ENCODE measurements around the gene SLC41A3.
"Not testable (repeated sequence)": the region's sequence is repeated elsewhere in the genome, so short reads cannot be mapped to it uniquely, and the experiment has no call there.

SLC41A3 gene

DNA sequence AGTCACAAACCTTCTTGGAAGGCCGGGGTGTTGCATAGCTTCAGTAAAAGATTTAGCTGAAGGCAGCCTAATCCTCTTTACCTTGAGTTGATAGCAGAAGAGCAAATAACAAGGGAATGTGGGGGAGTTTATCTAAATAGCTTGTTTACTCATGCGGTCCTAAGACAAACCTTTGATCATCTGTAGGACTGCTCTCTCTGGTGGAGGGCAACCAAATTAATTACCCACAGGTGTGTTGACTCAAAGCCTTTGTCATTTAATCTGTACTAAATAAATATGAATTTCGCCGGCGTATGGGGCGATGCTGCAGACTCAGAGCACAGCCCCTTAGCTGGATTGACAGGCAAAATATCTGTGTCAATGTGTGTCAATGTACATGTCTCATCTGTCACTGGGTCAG, 17.2 kb downstream of the SLC41A3 start:
- H3K36me3 Mint-ChIP-seq (ENCODE audit: low read depth); H3K4me3 Mint-ChIP-seq; H3K27me3 Mint-ChIP-seq; intact Hi-C loops (cut with micrococcal nuclease); H3K27ac Mint-ChIP-seq; H3K9me3 Mint-ChIP-seq: not testable (repeated sequence)
- H3K4me1 Mint-ChIP-seq (ENCODE audit: low read depth), result peaks cover 13% of the 10 kb centered on the region

DNA sequence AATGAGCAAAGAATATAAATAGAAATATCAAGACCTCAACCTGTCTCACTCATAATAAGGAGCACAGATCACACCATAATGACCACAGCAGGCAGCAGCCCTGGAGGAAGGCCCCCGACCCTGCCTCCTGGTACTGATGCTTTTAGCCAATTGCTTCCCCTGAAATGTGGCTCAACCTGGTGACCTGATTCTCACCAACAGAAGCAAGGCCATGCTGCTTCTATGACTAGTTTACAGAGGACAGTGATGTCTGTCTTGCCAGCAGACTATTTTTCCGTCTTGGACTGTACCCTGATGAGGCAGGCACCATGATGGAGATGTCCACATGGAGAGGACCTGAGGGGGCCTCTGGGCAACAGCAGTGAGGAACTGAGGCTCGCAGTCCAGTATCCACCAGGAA, 18.0 kb downstream of the SLC41A3 start:
- intact Hi-C loops (cut with micrococcal nuclease), result no loop called here
- H3K36me3 Mint-ChIP-seq (ENCODE audit: low read depth), result peaks cover 7% of the 10 kb centered on the region
- H3K27ac Mint-ChIP-seq, result no peak overlapping the region
- no peaks in the 10 kb centered on the region for H3K9me3 Mint-ChIP-seq
- no peak overlapping the region for H3K4me3 Mint-ChIP-seq
- H3K27me3 Mint-ChIP-seq, result no peaks in the 10 kb centered on the region
- H3K4me1 Mint-ChIP-seq (ENCODE audit: low read depth), result peaks cover 13% of the 10 kb centered on the region

DNA sequence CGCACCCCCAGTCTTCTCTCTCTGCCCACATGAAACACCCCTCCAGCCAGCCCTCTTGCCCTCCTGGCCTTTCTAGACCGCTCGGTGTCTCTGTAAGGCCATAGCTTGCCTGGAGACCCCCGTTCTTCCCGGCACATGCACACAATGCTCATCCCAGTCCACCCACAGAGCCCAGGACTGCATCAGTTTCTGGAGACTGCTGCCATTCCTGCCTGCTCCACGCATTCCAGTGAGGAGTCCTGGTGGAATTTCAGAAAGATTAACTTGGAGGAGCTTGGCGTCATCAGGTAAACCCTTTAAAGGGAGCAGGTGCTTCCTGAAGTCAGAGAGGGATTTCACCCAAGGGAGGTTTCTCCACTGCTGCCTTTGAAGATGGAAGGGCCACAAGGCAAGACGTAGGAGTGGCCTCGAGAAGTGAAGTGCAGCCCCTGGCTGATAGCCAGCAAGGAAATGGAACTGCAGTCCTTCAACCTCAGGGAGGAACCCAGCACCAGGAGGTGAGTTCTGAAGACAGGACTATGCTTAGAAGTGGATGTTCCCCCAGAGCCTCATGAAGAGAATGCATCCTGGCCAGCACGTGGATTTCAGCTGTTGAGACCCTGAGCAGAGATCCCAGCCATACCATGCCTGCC, 19.2 kb downstream of the SLC41A3 start:
- no peak overlapping the region for H3K27ac Mint-ChIP-seq
- intact Hi-C loops (cut with micrococcal nuclease), result no loop called here

DNA sequence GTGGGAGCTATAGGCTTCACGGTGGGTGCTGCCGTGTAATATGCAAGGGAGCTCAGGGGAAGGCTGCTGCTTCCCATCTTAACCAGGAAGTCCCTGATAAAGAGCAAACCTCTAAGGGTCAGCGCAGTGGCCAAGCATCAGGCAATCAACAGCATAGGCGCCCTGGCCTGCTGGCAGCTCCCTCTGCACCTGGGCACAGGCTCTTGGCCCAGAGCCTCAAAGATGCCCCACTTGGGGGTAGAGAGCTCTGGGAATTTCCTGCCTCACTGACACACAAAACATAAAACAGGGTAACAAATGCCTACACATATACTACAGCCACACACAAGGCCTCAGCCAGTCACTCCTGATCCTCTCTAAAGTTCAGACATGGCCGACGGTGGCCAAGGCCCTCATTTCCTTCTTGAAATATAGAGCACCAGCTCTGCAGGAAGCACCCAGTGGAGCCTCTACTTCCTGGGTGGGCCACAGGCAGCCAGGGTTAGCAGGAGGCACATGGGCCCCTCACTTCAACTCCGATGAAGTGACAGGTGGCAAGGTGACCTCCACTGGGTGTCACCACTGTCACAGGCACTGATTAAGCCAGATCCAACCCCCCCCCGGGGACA, 20.5 kb downstream of the SLC41A3 start:
- intact Hi-C loops (cut with micrococcal nuclease), result no loop called here
- H3K9me3 Mint-ChIP-seq, result no peaks in the 10 kb centered on the region
- H3K27me3 Mint-ChIP-seq, result no peaks in the 10 kb centered on the region
- H3K4me1 Mint-ChIP-seq (ENCODE audit: low read depth), result peaks cover 13% of the 10 kb centered on the region
- H3K4me3 Mint-ChIP-seq, result no peak overlapping the region
- no peak overlapping the region for H3K27ac Mint-ChIP-seq
- H3K36me3 Mint-ChIP-seq (ENCODE audit: low read depth), result peaks cover 7% of the 10 kb centered on the region

More for the DNA sequence above, 19.2 kb downstream of the SLC41A3 start:
- Mint-ChIP-seq H3K27me3 (no peaks in the 10 kb centered on the region), H3K4me3 (no peak overlapping the region), H3K9me3 (no peaks in the 10 kb centered on the region), H3K4me1 (ENCODE audit: low read depth) (peaks cover 13% of the 10 kb centered on the region), H3K36me3 (ENCODE audit: low read depth) (peaks cover 7% of the 10 kb centered on the region)

DNA sequence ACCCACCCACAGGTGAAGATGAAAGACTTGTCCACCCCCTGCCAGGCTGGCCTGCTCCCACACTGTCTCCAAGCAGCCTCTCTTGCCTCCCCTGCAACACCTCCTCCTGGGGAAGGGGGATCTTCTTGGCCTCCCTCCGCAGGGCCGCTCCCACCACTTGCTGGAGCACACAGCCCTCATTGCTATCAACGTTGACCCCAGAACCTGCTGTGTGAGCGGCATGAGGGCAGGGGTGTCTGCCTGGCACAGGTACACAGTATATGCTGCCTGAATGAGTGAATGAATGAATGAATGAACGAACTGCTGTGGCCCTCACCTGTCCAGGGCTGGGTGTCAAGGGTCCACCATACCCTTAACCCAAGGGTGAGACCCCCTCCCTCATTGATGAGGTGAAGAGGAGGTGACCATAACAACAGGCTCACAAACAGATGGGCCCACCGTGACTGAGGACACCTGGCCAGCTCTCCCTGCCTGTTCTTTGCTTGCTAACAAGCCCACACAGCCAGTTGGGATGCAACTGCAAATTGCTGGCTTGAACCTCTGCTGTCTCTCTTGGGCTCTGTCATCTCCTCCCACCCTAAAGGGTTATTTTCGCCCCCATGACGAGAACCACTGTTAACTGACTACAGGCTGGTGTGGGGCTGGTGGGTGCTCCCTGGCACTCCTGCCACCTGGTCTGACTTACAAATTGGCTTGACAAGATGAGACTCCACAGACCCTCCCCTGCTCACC, 22.5 kb downstream of the SLC41A3 start:
- H3K27ac Mint-ChIP-seq, result no peak overlapping the region
- H3K36me3 Mint-ChIP-seq (ENCODE audit: low read depth), result no peaks in the 10 kb centered on the region
- intact Hi-C loops (cut with micrococcal nuclease), result no loop called here

DNA sequence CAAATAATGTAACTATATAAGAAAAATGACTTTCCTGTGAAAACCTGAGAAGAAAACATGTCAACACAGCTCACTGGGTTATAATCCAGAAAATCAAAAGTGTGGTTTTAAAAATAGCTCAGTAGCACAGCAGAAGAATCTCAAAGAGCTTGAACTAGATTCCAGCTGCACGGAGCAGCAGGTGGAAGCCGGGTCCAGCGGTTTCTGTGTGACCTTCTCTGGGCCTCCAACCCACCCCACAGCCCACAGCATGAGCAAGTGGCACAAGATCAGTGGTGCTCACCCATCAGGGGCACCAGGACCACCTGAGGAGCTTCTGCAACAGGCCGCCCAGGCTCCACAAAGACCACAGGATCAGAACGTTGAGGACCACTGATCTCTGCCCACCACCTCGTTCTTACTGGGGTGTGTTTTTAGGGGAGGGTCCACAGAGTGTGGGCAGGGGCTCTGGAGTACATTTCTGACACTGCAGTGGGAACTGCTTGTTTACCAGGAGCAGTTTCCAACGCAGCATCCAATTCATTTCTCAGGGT, 23.2 kb downstream of the SLC41A3 start:
- no peaks in the 10 kb centered on the region for H3K27me3 Mint-ChIP-seq
- intact Hi-C loops (cut with micrococcal nuclease), result no loop called here
- H3K4me3 Mint-ChIP-seq, result no peak overlapping the region
- no peak overlapping the region for H3K27ac Mint-ChIP-seq
- H3K36me3 Mint-ChIP-seq (ENCODE audit: low read depth), result no peaks in the 10 kb centered on the region
- H3K4me1 Mint-ChIP-seq (ENCODE audit: low read depth), result peaks cover 19% of the 10 kb centered on the region
- H3K9me3 Mint-ChIP-seq, result no peaks in the 10 kb centered on the region

More for the DNA sequence above, 22.5 kb downstream of the SLC41A3 start:
- Mint-ChIP-seq H3K27me3 (no peaks in the 10 kb centered on the region), H3K4me3 (no peak overlapping the region), H3K4me1 (ENCODE audit: low read depth) (peaks cover 19% of the 10 kb centered on the region), H3K9me3 (no peaks in the 10 kb centered on the region)

DNA sequence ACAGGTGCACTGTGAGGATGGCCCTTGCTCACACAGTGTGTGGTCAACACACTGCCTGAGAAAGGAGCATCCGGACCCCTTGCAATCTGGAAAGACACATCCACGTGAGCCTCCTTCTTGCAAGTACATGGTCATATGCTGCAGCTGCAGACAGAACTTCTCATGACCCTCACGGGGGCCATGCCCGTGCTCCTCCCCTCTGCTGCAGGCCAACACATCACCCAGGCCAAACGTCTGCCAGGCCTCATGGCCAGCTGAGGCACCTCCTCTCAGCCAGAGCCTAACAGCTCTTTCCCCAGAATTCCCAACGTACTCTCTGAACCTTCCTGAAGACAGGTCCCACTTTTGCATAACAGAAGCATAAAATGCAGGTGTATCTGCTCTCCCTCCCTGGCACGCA, 25.3 kb downstream of the SLC41A3 start:
- intact Hi-C loops (cut with micrococcal nuclease), result no loop called here
- Mint-ChIP-seq H3K9me3 (no peaks in the 10 kb centered on the region), H3K27me3 (peaks cover under 1% of the 10 kb centered on the region), H3K4me1 (ENCODE audit: low read depth) (peaks cover 8% of the 10 kb centered on the region), H3K4me3 (no peak overlapping the region), H3K27ac (no peak overlapping the region), H3K36me3 (ENCODE audit: low read depth) (no peaks in the 10 kb centered on the region)

DNA sequence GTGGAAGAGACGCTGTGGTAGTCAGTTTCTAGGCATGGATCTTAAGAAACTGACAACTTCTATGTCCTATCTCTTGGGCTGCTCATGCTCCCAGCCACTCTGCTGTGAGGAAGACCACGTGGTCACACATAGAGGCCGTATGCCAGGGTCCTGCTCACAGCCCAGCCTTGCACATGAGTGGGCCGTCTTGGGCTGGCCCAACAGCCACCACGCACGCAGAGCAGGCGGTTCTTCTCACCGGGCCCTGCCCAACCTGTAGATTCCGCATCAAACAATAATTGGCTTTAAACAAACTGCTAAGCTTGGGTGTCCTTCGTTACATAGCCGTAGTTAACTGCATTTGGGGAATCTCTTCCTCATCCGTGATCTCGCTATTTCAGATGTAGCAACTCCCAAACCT, 26.0 kb downstream of the SLC41A3 start:
- Mint-ChIP-seq H3K36me3 (ENCODE audit: low read depth) (no peaks in the 10 kb centered on the region), H3K27ac (no peak overlapping the region), H3K27me3 (peaks cover 1% of the 10 kb centered on the region), H3K4me3 (no peak overlapping the region), H3K4me1 (ENCODE audit: low read depth) (peaks cover 6% of the 10 kb centered on the region), H3K9me3 (no peaks in the 10 kb centered on the region)
- intact Hi-C loops (cut with micrococcal nuclease), result no loop called here

DNA sequence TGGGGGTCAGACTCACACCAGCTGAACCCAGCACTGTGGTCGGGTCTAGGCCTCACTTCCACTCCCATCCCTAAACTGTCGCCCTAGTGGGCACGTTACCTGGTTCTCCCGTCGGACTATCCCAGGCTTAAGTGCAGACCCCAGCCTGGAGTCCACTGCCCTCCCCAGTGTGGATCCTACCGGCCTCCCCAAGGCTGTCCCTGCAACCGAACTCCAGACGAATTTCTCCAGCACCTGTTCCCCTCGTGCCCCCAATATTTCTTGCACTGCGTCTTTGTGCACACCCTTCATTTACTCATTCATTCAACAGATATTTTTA, 26.5 kb downstream of the SLC41A3 start:
- H3K4me1 Mint-ChIP-seq (ENCODE audit: low read depth), result peaks cover 11% of the 10 kb centered on the region
- intact Hi-C loops (cut with micrococcal nuclease), result no loop called here
- no peaks in the 10 kb centered on the region for H3K9me3 Mint-ChIP-seq
- H3K27me3 Mint-ChIP-seq, result peaks cover 3% of the 10 kb centered on the region
- no peaks in the 10 kb centered on the region for H3K36me3 Mint-ChIP-seq (ENCODE audit: low read depth)
- H3K4me3 Mint-ChIP-seq, result no peak overlapping the region
- no peak overlapping the region for H3K27ac Mint-ChIP-seq

DNA sequence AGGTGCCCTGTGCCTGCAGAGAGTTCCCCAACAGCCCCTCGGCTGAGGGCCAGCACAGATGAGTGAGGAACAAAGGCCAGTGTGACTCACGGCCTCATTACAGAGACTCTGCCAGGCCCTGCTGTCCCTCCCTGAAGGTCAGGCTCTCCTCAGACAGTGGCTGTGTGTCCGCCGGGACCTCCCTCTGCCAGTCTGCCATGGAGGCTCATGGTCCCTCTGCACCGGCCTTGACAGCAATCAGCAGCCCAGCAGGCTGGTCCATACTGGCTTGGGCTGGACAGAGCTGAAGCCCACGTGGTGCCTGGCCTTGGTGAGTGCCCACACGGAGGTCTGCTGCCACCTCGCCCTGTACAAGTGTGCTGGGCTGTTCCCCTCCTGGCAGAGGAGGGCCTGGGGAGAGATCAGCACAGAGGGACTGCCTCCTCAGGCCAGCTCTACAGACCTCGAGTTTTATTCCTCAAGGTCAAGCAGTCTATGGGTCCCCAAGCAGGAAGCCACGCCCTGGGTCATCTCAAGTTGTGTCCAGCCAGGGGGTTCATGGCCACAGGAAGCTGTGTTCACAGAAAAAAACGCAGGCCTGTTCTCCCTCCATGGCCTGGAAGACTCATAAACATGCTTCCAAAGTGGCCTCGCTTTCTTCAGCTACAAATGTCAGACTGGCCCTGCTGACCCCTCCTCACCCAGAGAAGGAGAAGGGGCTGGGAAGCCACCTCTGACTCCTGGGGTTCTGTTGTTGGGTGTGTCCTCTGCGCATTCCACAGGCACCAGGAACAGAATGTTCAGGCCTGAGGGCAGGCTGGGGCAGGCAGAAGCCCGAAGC, 27.0 kb downstream of the SLC41A3 start:
- H3K4me1 Mint-ChIP-seq (ENCODE audit: low read depth), result peaks cover 16% of the 10 kb centered on the region
- H3K4me3 Mint-ChIP-seq, result no peak overlapping the region
- intact Hi-C loops (cut with micrococcal nuclease), result no loop called here
- H3K9me3 Mint-ChIP-seq, result no peaks in the 10 kb centered on the region
- no peaks in the 10 kb centered on the region for H3K36me3 Mint-ChIP-seq (ENCODE audit: low read depth)
- H3K27ac Mint-ChIP-seq, result no peak overlapping the region
- H3K27me3 Mint-ChIP-seq, result peaks cover 3% of the 10 kb centered on the region

DNA sequence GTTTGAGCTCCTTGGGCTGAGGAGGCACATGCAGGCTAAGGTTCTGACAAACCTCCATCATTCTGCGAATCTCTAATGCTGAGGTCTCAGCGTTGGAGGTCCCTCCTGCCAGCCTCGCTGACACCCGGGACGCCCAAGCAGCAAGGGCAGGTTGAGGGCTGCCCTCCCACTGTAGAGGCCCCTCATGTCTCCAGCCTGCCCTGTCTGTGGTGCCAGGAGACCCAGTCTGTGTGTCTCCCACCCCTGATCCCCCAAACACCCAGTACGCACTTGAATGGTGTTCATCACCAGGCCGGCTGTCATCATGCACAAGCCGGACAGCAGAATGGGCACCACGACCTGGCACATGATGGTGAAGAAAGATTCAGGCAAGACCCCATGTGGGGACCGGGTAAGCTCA, 27.8 kb downstream of the SLC41A3 start:
- Mint-ChIP-seq H3K36me3 (ENCODE audit: low read depth) (no peaks in the 10 kb centered on the region), H3K9me3 (no peaks in the 10 kb centered on the region), H3K4me3 (no peak overlapping the region), H3K4me1 (ENCODE audit: low read depth) (peaks cover 16% of the 10 kb centered on the region), H3K27ac (no peak overlapping the region), H3K27me3 (peaks cover 3% of the 10 kb centered on the region)
- intact Hi-C loops (cut with micrococcal nuclease), result no loop called here

DNA sequence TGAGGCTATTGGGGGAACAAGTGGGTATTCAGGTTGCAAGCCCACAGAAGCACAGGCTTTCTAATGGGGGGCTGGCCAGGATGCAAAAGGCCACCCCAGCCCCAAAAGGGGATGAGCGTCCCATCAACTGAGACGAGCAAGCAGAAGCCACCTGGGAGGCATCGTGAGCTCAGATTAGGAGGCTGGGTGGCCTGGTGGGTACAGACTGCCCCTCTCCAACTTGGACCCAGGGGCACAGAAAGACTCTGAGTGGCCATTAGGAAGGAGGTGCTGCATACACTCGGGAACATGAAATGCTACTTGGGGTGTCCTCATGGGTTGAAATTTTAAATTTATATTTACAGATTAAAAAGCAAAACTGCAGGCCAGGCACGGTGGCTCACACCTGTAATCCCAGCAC, 29.1 kb downstream of the SLC41A3 start:
- Mint-ChIP-seq H3K36me3 (ENCODE audit: low read depth) (no peaks in the 10 kb centered on the region), H3K4me3 (no peak overlapping the region), H3K27me3 (peaks cover 3% of the 10 kb centered on the region), H3K9me3 (no peaks in the 10 kb centered on the region), H3K27ac (no peak overlapping the region), H3K4me1 (ENCODE audit: low read depth) (peaks cover 16% of the 10 kb centered on the region)
- intact Hi-C loops (cut with micrococcal nuclease), result no loop called here

DNA sequence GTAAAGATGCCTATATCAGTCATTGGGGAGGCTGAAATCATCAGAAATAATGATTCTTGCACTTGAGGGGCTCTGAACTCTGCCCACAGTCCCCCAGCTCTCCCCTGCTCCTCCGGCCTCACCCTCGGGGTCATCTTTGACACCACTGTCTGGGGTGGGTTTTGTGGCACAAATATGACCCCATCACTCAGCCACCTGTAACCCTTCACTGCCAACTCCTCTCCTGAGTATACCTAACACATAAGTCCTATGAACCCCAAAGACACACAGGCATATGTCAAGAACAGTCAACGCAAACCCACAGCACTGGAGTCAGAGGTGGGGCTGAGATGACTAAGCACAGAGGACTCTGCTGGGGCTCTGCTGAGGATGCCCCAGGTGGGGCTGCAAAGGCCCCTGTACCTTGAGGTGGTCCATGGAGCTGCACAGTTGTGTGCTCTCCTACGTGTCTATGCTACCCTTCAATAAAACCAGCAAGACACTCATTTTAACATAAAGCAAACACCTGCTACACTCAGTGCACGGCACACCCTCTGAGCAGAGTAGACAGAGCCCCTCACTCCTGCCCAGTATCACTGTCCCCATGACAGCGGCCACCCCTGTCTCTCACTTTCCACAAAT, 29.9 kb downstream of the SLC41A3 start:
- peaks cover 3% of the 10 kb centered on the region for H3K27me3 Mint-ChIP-seq
- H3K36me3 Mint-ChIP-seq (ENCODE audit: low read depth), result no peaks in the 10 kb centered on the region
- peaks cover 16% of the 10 kb centered on the region for H3K4me1 Mint-ChIP-seq (ENCODE audit: low read depth)
- H3K27ac Mint-ChIP-seq, result no peak overlapping the region
- intact Hi-C loops (cut with micrococcal nuclease), result no loop called here
- H3K9me3 Mint-ChIP-seq, result no peaks in the 10 kb centered on the region
- no peak overlapping the region for H3K4me3 Mint-ChIP-seq

Measured in dendritic cell treated with granulocyte-macrophage colony-stimulating factor and Interleukin-4, amounts not matched to agents 40 ng/mL and 50 ng/mL, for 4 days (primary cell).